GM23248 (cell line): ENCODE measurements around the gene ZNF385B. TPM values are rescaled to one million over a fixed set of nuclear protein-coding genes. Genes with fewer than 3 reads are reported as not detected.
A peak's percentile ranks its signal among the peaks of the same experiment; 100 is the strongest.

Source experiments
- DNase-seq: peaks from one replicate; pipeline ENCODE4 v3.0.0-alpha.2; 2015
- H2AFZ ChIP-seq: fragments of 200-600 bp; sonication (generic); 2 replicates; pipeline ENCODE4 v1.6.1; 2016; ENCODE audit warnings: antibody characterized with exemption
- H3F3A ChIP-seq: fragments of 200-600 bp; sonication (generic); 2 replicates; pipeline ENCODE4 v1.6.1; 2016; ENCODE audit warnings: mild to moderate bottlenecking, antibody characterized with exemption, mixed run types; ENCODE audit not compliant: insufficient read depth
- H3K27ac ChIP-seq: fragments of 200-600 bp; sonication (generic); 2 replicates; pipeline ENCODE4 v1.5.1; 2016; ENCODE audit warnings: mild to moderate bottlenecking
- H3K27me3 ChIP-seq: fragments of 200-600 bp; sonication (generic); replicated peaks from 2 replicates; pipeline ENCODE4 v1.6.1; 2016; ENCODE audit warnings: mild to moderate bottlenecking; ENCODE audit not compliant: insufficient read depth
- H3K36me3 ChIP-seq: fragments of 200-600 bp; sonication (generic); 2 replicates; pipeline ENCODE4 v1.6.1; 2016; ENCODE audit warnings: low read depth, mild to moderate bottlenecking
- H3K4me1 ChIP-seq: fragments of 200-600 bp; sonication (generic); 2 replicates; pipeline ENCODE4 v1.6.1; 2016; ENCODE audit warnings: mild to moderate bottlenecking; ENCODE audit not compliant: insufficient read depth
- H3K4me2 ChIP-seq: fragments of 200-600 bp; sonication (generic); one replicate; pipeline ENCODE4 v1.6.1; 2016; ENCODE audit warnings: mild to moderate bottlenecking; ENCODE audit not compliant: unreplicated experiment
- H3K4me3 ChIP-seq: fragments of 200-600 bp; sonication (generic); 2 replicates; pipeline ENCODE4 v1.5.1; 2016; ENCODE audit warnings: mild to moderate bottlenecking
- H3K79me2 ChIP-seq: fragments of 200-600 bp; sonication (generic); 2 replicates; pipeline ENCODE4 v1.6.1; 2016; ENCODE audit warnings: mild to moderate bottlenecking; ENCODE audit not compliant: insufficient read depth
- H3K9ac ChIP-seq: fragments of 200-600 bp; sonication (generic); 2 replicates; pipeline ENCODE4 v1.6.1; 2016; ENCODE audit warnings: mild to moderate bottlenecking
- H3K9me2 ChIP-seq: fragments of 200-600 bp; sonication (generic); 2 replicates; pipeline ENCODE4 v1.6.1; 2016; ENCODE audit warnings: mixed run types, mild to moderate bottlenecking, moderate library complexity; ENCODE audit not compliant: insufficient read depth
- H3K9me3 ChIP-seq: fragments of 200-600 bp; sonication (generic); one replicate; pipeline ENCODE4 v1.6.1; 2017; ENCODE audit warnings: low read depth
- H4K20me1 ChIP-seq: fragments of 200-600 bp; sonication (generic); 2 replicates; pipeline ENCODE4 v1.6.0; 2016; ENCODE audit not compliant: insufficient read depth
- EZH2 ChIP-seq: fragments of 200-600 bp; sonication (generic); IDR thresholded peaks from 2 replicates; pipeline ENCODE4 v1.6.1; 2018; ENCODE audit warnings: antibody characterized with exemption, mild to moderate bottlenecking; ENCODE audit not compliant: insufficient read depth, poor library complexity, severe bottlenecking
- EZH2phosphoT487 ChIP-seq: fragments of 200-600 bp; sonication (generic); IDR thresholded peaks from 2 replicates; pipeline ENCODE4 v1.6.1; 2018; ENCODE audit warnings: antibody characterized with exemption, moderate library complexity, mild to moderate bottlenecking, low read depth; ENCODE audit not compliant: insufficient read depth
- WGBS, 2 experiments: methylation state at CpG; one replicate each; pipeline ENCODE4 v1.1.6; 2015 to 2017; ENCODE audit warnings: low lambda C conversion rate in 2 of 2, low coverage in 1 of 2; ENCODE audit errors: missing lambda C conversion rate in 2 of 2; 5-methylcytosine and 5-hydroxymethylcytosine counted together
- in situ Hi-C: fragments of 300-500 bp; cut with MboI; formaldehyde crosslinking; loops from 2 replicates; pipeline ENCODE4 v1.15.0; 2020
- polyA plus RNA-seq: library from polyadenylated mRNA; unstranded; fragments of >200 nt; fragmentation: Nextera tagmentation; extraction: Ambion mirVana; gene quantifications from 2 replicates; pipeline ENCODE4 v1.2.1, GENCODE V29; 2016
- total RNA-seq: library from RNA; depleted of rRNA; stranded (reverse); fragments of >200 nt; shearing (Covaris generic); gene quantifications from 2 replicates; pipeline ENCODE4 v1.2.3, GENCODE V29; 2014

ZNF385B gene
- total and polyA plus RNA-seq, 2 experiments from 2014 or later, result 0.30 TPM; not detected in 1

GRCh38 chr2:179840840-179841239, 20.6 kb downstream of the ZNF385B start:
- no peak overlapping the region for H3K4me2 ChIP-seq
- no peaks in the 10 kb centered on the region for H3F3A ChIP-seq
- no peak overlapping the region for H2AFZ ChIP-seq
- TF ChIP-seq EZH2phosphoT487, result no peak
- TF ChIP-seq EZH2, result no peak
- H3K9ac ChIP-seq, result no peak overlapping the region
- no peaks in the 10 kb centered on the region; the same call in 1 of the 2 replicates for H3K27me3 ChIP-seq
- no peak for DNase-seq
- H3K9me2 ChIP-seq, result no peaks in the 10 kb centered on the region
- no peaks in the 10 kb centered on the region for H3K79me2 ChIP-seq
- no peak overlapping the region for H3K27ac ChIP-seq
- H3K4me1 ChIP-seq, result peaks cover 8% of the 10 kb centered on the region
- 89 to 93% methylated on average over 1 of the region's 1 CpG for WGBS, 2 experiments
- H3K9me3 ChIP-seq, result no peaks in the 10 kb centered on the region
- no peaks in the 10 kb centered on the region for H4K20me1 ChIP-seq
- no peaks in the 10 kb centered on the region for H3K36me3 ChIP-seq
- no peak overlapping the region for H3K4me3 ChIP-seq
- in situ Hi-C loops, result no loop called here

DNA sequence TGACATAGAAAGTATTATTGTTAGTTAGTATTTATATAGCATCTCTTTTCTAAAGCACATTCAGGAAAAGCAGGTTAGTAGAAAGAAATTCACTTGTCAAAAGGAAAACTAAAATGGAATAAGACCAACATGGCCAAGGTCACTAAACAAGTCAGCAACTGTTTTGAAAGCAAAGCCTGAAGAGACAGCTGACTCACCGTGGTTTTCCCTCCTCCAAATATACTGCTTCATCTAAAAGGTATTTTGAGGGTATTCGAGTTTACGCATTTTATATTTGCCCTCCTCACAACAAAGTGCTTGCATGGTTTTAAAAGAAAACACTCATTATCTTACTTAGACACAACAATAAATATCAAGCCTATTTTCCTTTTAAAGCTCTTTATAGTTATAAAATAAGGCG, 24.0 kb downstream of the ZNF385B start:
- in situ Hi-C loops, result no loop called here
- Histone ChIP-seq H2AFZ (no peak overlapping the region), H3K9me3 (no peaks in the 10 kb centered on the region), H3K4me2 (no peak overlapping the region), H3K36me3 (no peaks in the 10 kb centered on the region), H3K4me3 (no peak overlapping the region), H3K79me2 (no peaks in the 10 kb centered on the region), H3K27me3 (no peaks in the 10 kb centered on the region), H3F3A (no peaks in the 10 kb centered on the region), H4K20me1 (no peaks in the 10 kb centered on the region), H3K9me2 (no peaks in the 10 kb centered on the region), H3K27ac (no peak overlapping the region), H3K9ac (no peak overlapping the region), H3K4me1 (peaks cover 8% of the 10 kb centered on the region)
- TF ChIP-seq EZH2, result no peak
- TF ChIP-seq EZH2phosphoT487, result no peak
- 35% methylated on average over 4 of the region's 4 CpGs for WGBS, 2 experiments
- DNase-seq, result peak; percentile 76

GRCh38 chr2:179830043-179830787, 31.2 kb downstream of the ZNF385B start:
- Histone ChIP-seq H3K27ac (no peak overlapping the region), H3K4me1 (no peaks in the 10 kb centered on the region), H3K36me3 (no peaks in the 10 kb centered on the region), H3K4me2 (no peak overlapping the region), H3K79me2 (no peaks in the 10 kb centered on the region), H3K27me3 (no peaks in the 10 kb centered on the region), H4K20me1 (no peaks in the 10 kb centered on the region), H3K9me2 (no peaks in the 10 kb centered on the region), H3K4me3 (no peak overlapping the region), H3F3A (no peaks in the 10 kb centered on the region), H3K9ac (no peak overlapping the region), H2AFZ (no peak overlapping the region), H3K9me3 (no peaks in the 10 kb centered on the region)
- no peak for DNase-seq
- 46 to 51% methylated on average over 3 of the region's 3 CpGs for WGBS, 2 experiments
- in situ Hi-C loops, result no loop called here
- TF ChIP-seq EZH2phosphoT487, result no peak
- no peak for TF ChIP-seq EZH2

GRCh38 chr2:179826297-179826696, 35.1 kb downstream of the ZNF385B start:
- WGBS, 2 experiments, result 78% methylated on average over 2 of the region's 2 CpGs
- no peak overlapping the region for H3K4me3 ChIP-seq
- H2AFZ ChIP-seq, result no peak overlapping the region
- in situ Hi-C loops, result no loop called here
- no peak for TF ChIP-seq EZH2phosphoT487
- TF ChIP-seq EZH2, result no peak
- no peaks in the 10 kb centered on the region for H3K4me1 ChIP-seq
- H3K27me3 ChIP-seq, result no peaks in the 10 kb centered on the region
- H3K4me2 ChIP-seq, result no peak overlapping the region
- no peaks in the 10 kb centered on the region for H3K9me3 ChIP-seq
- no peak overlapping the region for H3K9ac ChIP-seq
- no peaks in the 10 kb centered on the region for H3F3A ChIP-seq
- no peaks in the 10 kb centered on the region for H3K79me2 ChIP-seq
- no peaks in the 10 kb centered on the region for H3K9me2 ChIP-seq
- DNase-seq, result no peak
- no peaks in the 10 kb centered on the region for H3K36me3 ChIP-seq
- no peaks in the 10 kb centered on the region for H4K20me1 ChIP-seq
- H3K27ac ChIP-seq, result no peak overlapping the region

DNA sequence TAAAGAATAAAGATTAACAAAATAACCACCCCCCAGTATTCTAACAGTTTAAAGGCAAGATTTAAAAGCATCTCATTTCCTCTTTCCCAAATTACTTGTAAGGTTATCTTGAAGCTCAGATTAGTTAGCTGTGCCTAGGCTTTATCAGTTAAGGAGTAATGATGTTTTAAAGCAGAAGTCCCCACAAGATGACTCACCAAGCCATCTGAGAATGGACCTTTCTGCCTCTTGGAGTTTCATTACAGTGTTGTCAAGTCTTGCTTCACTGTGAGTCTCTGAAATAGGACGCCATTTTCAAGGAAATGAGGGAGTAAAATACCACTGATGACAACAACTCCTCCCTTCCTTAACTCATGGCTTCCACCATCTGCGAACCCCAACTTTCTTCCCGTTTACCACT, 35.9 kb downstream of the ZNF385B start:
- H3K4me1 ChIP-seq, result no peaks in the 10 kb centered on the region
- no peak overlapping the region for H3K4me3 ChIP-seq
- 0 out of 2 replicates have a peak, but pooled peaks cover 2% of the 10 kb centered on the region for H3K9me2 ChIP-seq
- H3K27ac ChIP-seq, result no peak overlapping the region
- no peak overlapping the region for H3K4me2 ChIP-seq
- no peaks in the 10 kb centered on the region for H3K9me3 ChIP-seq
- no peak for DNase-seq
- in situ Hi-C loops, result no loop called here
- H3F3A ChIP-seq, result no peaks in the 10 kb centered on the region
- no peak overlapping the region for H3K9ac ChIP-seq
- H3K36me3 ChIP-seq, result no peaks in the 10 kb centered on the region
- H4K20me1 ChIP-seq, result no peaks in the 10 kb centered on the region
- H2AFZ ChIP-seq, result no peak overlapping the region
- WGBS, 2 experiments, result 60 to 77% methylated on average over 3 of the region's 3 CpGs
- H3K79me2 ChIP-seq, result no peaks in the 10 kb centered on the region
- H3K27me3 ChIP-seq, result no peaks in the 10 kb centered on the region
- TF ChIP-seq EZH2 (no peak), EZH2phosphoT487 (no peak)
